Measurements from ENCODE around the gene SEZ6L. TPM values are rescaled to one million over a fixed set of nuclear protein-coding genes. Genes with fewer than 3 reads are reported as not detected.
A peak's percentile ranks its signal among the peaks of the same experiment; 100 is the strongest.

The SEZ6L gene
- total RNA-seq, 4 donors from 2014 or later = 0.23 to 0.83 (median 0.49) TPM

DNA sequence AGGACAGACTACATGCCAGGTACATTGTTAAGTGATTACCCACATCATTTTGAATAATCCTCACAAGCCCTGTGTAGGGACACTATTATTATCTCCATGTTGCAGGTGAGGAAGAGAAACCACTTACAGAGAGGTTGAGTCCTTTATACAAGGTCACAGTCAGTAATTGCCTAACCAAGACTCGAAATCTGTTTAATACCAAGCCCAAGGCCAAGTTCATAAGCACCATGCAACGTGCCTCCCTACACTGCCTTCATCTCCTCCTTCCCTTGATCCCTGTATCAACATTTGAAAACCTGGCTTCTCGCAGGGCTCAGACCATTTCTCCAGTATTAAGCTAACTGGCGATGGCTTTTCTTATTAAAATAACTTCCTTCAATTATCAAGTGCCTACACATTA lies 41.7 kb upstream of the SEZ6L start:
- no peaks in the 10 kb centered on the region for H3K36me3 ChIP-seq

DNA sequence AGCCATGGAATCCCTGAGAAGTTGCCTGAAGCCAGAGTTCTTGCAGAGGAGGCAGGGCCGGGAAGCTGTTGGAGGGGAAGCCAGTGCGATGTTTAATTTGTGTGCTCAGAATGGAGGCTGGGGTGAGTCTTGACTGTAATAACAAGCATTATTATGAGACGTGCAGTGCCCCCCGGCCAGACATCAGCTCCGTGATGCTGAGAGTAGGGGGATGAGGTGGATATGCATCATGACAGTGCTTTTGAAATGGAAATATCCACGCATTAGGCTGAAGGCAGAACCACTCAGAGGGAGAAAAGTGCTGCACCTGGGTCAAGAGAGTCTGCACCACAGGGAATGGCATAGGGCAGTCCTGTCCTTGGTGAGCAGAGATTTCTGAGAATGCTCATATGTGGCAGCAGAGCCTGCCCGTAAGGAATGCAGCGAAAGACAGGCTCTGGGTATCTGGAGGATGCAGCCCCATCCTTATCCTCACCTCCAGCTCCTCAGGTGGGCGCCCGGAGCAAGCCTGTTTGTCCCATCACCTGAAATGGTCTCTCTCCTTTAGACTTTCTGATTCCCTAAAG lies 37.6 kb upstream of the SEZ6L start:
- 48% methylated on average over 10 of the region's 10 CpGs for WGBS
- TF ChIP-seq POLR2AphosphoS5 (IDR thresholded peaks at IDR 0.05) = no peak
- TF ChIP-seq, protein P1, sequence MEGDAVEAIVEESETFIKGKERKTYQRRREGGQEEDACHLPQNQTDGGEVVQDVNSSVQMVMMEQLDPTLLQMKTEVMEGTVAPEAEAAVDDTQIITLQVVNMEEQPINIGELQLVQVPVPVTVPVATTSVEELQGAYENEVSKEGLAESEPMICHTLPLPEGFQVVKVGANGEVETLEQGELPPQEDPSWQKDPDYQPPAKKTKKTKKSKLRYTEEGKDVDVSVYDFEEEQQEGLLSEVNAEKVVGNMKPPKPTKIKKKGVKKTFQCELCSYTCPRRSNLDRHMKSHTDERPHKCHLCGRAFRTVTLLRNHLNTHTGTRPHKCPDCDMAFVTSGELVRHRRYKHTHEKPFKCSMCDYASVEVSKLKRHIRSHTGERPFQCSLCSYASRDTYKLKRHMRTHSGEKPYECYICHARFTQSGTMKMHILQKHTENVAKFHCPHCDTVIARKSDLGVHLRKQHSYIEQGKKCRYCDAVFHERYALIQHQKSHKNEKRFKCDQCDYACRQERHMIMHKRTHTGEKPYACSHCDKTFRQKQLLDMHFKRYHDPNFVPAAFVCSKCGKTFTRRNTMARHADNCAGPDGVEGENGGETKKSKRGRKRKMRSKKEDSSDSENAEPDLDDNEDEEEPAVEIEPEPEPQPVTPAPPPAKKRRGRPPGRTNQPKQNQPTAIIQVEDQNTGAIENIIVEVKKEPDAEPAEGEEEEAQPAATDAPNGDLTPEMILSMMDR (IDR thresholded peaks at IDR 0.05) = no peak
- no peak for TF ChIP-seq EP300 (IDR thresholded peaks at IDR 0.05)
- no peak for TF ChIP-seq POLR2A (IDR thresholded peaks at IDR 0.05; ENCODE audit: low read depth)
- H3K36me3 ChIP-seq = no peaks in the 10 kb centered on the region
- DNase-seq (ENCODE audit: extremely low spot score) = peak; percentile 84
- no peaks in the 10 kb centered on the region for H3K9me3 ChIP-seq
- no peak overlapping the region for H3K27ac ChIP-seq (replicated peaks in 1 of 4)
- H3K4me1 ChIP-seq = no peaks in the 10 kb centered on the region
- intact Hi-C loops (cut with DNase I) = no loop called here
- H3K4me3 ChIP-seq = no peak overlapping the region
- H3K27me3 ChIP-seq = peaks cover 0 to 55% (median 0%) of the 10 kb centered on the region in 4 donors

More for the DNA sequence above, 41.7 kb upstream of the SEZ6L start:
- Histone ChIP-seq H3K4me3 (no peak overlapping the region), H3K4me1 (no peaks in the 10 kb centered on the region), H3K27me3 (peaks cover 0 to 26% (median 0%) of the 10 kb centered on the region in 4 donors), H3K27ac (replicated peaks in 1 of 4) (no peak overlapping the region), H3K9me3 (peaks cover 0 to 10% (median 0%) of the 10 kb centered on the region in 4 donors)
- no peak for TF ChIP-seq EP300 (IDR thresholded peaks at IDR 0.05)
- TF ChIP-seq, protein P1 (IDR thresholded peaks at IDR 0.05) = no peak
- no peak for TF ChIP-seq POLR2A (IDR thresholded peaks at IDR 0.05; ENCODE audit: low read depth)
- no peak for TF ChIP-seq POLR2AphosphoS5 (IDR thresholded peaks at IDR 0.05)
- intact Hi-C loops (cut with DNase I) = no loop called here
- peak; percentile 57 for DNase-seq (ENCODE audit: extremely low spot score)
- 69% methylated on average over 4 of the region's 4 CpGs for WGBS

DNA sequence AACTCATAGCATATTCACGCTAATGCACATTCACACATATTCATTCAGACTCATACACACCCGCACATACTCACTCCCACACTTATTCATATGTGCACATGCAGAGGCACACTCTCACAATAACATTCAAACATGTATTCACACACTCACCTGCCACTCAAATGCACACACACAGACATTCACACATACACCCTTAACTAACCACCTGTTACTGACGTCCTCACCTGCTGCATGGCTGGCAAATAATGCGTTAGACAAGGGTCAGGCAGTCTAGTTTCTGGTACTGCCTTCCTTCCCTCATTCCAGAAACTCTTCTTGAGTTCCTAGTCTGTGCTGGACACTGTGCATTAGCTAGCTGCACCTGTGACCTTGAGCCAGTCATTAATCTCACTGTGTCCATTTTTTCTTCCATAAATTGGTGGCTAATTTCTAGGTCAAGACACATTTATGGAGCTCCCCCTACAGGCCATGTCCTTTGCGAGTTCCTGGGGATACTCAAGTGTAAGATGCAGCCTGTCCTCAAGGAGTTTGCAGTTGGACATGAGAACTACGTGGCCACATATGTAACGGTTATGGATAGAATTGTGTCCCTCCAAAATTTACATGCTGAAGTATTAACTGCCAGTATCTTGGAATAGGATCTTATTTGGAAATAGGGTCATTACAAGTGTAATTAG lies 34.5 kb upstream of the SEZ6L start:
- intact Hi-C loops (cut with DNase I) = no loop called here
- DNase-seq (ENCODE audit: extremely low spot score) = peak; percentile 62
- Histone ChIP-seq H3K27me3 (peaks cover 0 to 65% (median 0%) of the 10 kb centered on the region in 4 donors), H3K4me1 (no peaks in the 10 kb centered on the region), H3K9me3 (no peaks in the 10 kb centered on the region), H3K4me3 (no peak overlapping the region), H3K36me3 (no peaks in the 10 kb centered on the region), H3K27ac (replicated peaks in 1 of 4) (no peak overlapping the region)
- TF ChIP-seq POLR2A (IDR thresholded peaks at IDR 0.05; ENCODE audit: low read depth) (no peak), POLR2AphosphoS5 (IDR thresholded peaks at IDR 0.05) (no peak), EP300 (IDR thresholded peaks at IDR 0.05) (no peak)
- TF ChIP-seq, protein P1 (IDR thresholded peaks at IDR 0.05) = no peak
- WGBS = 75% methylated on average over 7 of the region's 7 CpGs

DNA sequence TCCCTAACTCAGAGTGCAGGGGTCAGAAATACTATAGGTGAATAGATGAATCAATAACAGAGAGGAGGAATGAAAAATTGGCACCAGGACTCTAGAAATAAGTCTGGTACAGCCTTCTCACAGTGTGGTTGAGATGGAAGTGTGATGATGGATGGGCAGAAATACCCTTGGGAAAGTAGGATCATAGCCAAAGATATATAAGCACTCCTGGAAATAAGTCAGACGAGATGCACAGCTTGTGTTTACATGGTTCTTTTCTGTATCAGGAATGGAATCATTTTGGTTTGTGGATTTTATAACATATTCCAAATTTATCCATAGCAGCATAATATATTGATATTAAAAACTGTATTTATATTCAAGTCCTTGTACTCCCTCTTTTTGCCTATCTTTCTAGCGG lies 33.5 kb upstream of the SEZ6L start:
- H3K4me1 ChIP-seq = no peaks in the 10 kb centered on the region
- H3K9me3 ChIP-seq = no peaks in the 10 kb centered on the region
- TF ChIP-seq EP300 (IDR thresholded peaks at IDR 0.05) (no peak), POLR2A (IDR thresholded peaks at IDR 0.05; ENCODE audit: low read depth) (no peak), POLR2AphosphoS5 (IDR thresholded peaks at IDR 0.05) (no peak)
- TF ChIP-seq, protein P1 (IDR thresholded peaks at IDR 0.05) = no peak
- no peaks in the 10 kb centered on the region for H3K36me3 ChIP-seq
- no peak overlapping the region for H3K27ac ChIP-seq (replicated peaks in 1 of 4)
- WGBS = 61% methylated on average over 2 of the region's 2 CpGs
- no peak overlapping the region for H3K4me3 ChIP-seq
- no peak for DNase-seq (ENCODE audit: extremely low spot score)
- peaks cover 0 to 66% (median 0%) of the 10 kb centered on the region in 4 donors for H3K27me3 ChIP-seq
- intact Hi-C loops (cut with DNase I) = no loop called here
